DMS 273 treated with DMSO at 0.1 percent for 48 hours (cell line): ENCODE data around the gene OR13C2.
"Not testable (repeated sequence)": the region's sequence is repeated elsewhere in the genome, so short reads cannot be mapped to it uniquely, and the experiment has no call there.

Source experiments
- DNase-seq: peaks from one replicate; lab custom pipeline; 2025; lab: John Stamatoyannopoulos, UW

The OR13C2 gene

GRCh38 chr9:104605527-104605926 lies at the start of gene OR13C2:
Gene OR13C2, minus strand, starts transcription at chr9:104605627. Its CDS starts 0 bp downstream, at chr9:104605627.
- not testable (repeated sequence) for DNase-seq

- DNase-seq = no peak
Measured at GRCh38 chr9:104635456-104635855, 30.0 kb upstream of the OR13C2 start.

GRCh38 chr9:104633976-104634520 lies 28.6 kb upstream of the OR13C2 start:
- DNase-seq = no peak

- not testable (repeated sequence) for DNase-seq
Measured at GRCh38 chr9:104625964-104626363, 20.5 kb upstream of the OR13C2 start.

GRCh38 chr9:104618104-104618503 lies 12.7 kb upstream of the OR13C2 start, which contains the start of gene OR13C9:
Gene OR13C9, minus strand, starts transcription at chr9:104618204. Its CDS starts 0 bp downstream, at chr9:104618204.
- no peak for DNase-seq

- no peak for DNase-seq
Measured at GRCh38 chr9:104617418-104617817, 12.0 kb upstream of the OR13C2 start.

GRCh38 chr9:104611213-104611612 lies 5.8 kb upstream of the OR13C2 start:
- no peak for DNase-seq

GRCh38 chr9:104608336-104608735 lies 2.9 kb upstream of the OR13C2 start:
- no peak for DNase-seq

GRCh38 chr9:104606152-104606551 lies 725 bp upstream of the OR13C2 start:
- no peak for DNase-seq

- no peak for DNase-seq
Measured at GRCh38 chr9:104604801-104605200, 626 bp downstream of the OR13C2 start.

GRCh38 chr9:104599313-104599712 lies 6.1 kb downstream of the OR13C2 start, which contains the start of gene OR13C5:
Gene OR13C5, minus strand, starts transcription at chr9:104599413. Its CDS starts 0 bp downstream, at chr9:104599413.
- not testable (repeated sequence) for DNase-seq

- DNase-seq = not testable (repeated sequence)
Measured at GRCh38 chr9:104598749-104599148, 6.7 kb downstream of the OR13C2 start.

- DNase-seq = no peak
Measured at GRCh38 chr9:104589626-104590025, 15.8 kb downstream of the OR13C2 start.

GRCh38 chr9:104586496-104587180 lies 18.8 kb downstream of the OR13C2 start:
- no peak for DNase-seq

GRCh38 chr9:104580562-104580961 lies 24.9 kb downstream of the OR13C2 start:
- DNase-seq = no peak

- no peak for DNase-seq
Measured at GRCh38 chr9:104577263-104577662, 28.2 kb downstream of the OR13C2 start.

GRCh38 chr9:104575456-104575855 lies 30.0 kb downstream of the OR13C2 start:
- no peak for DNase-seq

- DNase-seq = no peak
Measured at GRCh38 chr9:104572612-104573011, 32.8 kb downstream of the OR13C2 start.

- DNase-seq = no peak
Measured at GRCh38 chr9:104568868-104569267, 36.6 kb downstream of the OR13C2 start, which contains the start of gene OR13C8. Gene OR13C8, plus strand, starts transcription at chr9:104569168. Its CDS starts 0 bp downstream, at chr9:104569168.

- no peak for DNase-seq
Measured at GRCh38 chr9:104564358-104564757, 41.1 kb downstream of the OR13C2 start.

- no peak for DNase-seq
Measured at GRCh38 chr9:104556830-104557634, 48.4 kb downstream of the OR13C2 start.

- DNase-seq = no peak
Measured at GRCh38 chr9:104555521-104555920, 49.9 kb downstream of the OR13C2 start.
